Breast epithelium (tissue), 4 donors: ENCODE results near the gene PROK1. TPM values are rescaled to one million over a fixed set of nuclear protein-coding genes. Genes with fewer than 3 reads are reported as not detected.

Source experiments
- DNase-seq, 2 donors: peaks; one replicate each; pipeline ENCODE4 v3.0.0-alpha.2; 2019; ENCODE audit warnings: low spot score in 2 of 2
- H3K27ac ChIP-seq, 2 donors: fragments of 200-600 bp; sonication (generic) in 1 of 2; one replicate each; pipeline ENCODE4 v1.5.1; 2016 to 2019; ENCODE audit warnings: mild to moderate bottlenecking in 1 of 2
- H3K27me3 ChIP-seq, 2 donors: fragments of 200-600 bp; sonication (generic) in 1 of 2; one replicate each; pipeline versions ENCODE4 v1.5.1 to v1.6.0; 2017 to 2019; ENCODE audit warnings: control low read depth in 1 of 2, mild to moderate bottlenecking in 1 of 2
- H3K36me3 ChIP-seq: fragments of 200-600 bp; one replicate; pipeline ENCODE4 v1.5.1; 2019
- H3K4me1 ChIP-seq, 2 donors: fragments of 200-600 bp; sonication (generic); one replicate each; pipeline ENCODE4 v1.5.1; 2016 to 2019; ENCODE audit warnings: control low read depth in 1 of 2
- H3K4me3 ChIP-seq, 3 donors: fragments of 200-600 bp; sonication (generic); 1 replicate in 2 of 3; 2 replicates in 1 of 3; pipeline ENCODE4 v1.5.1; 2016 to 2019; ENCODE audit warnings: mild to moderate bottlenecking in 3 of 3, moderate library complexity in 2 of 3
- H3K9me3 ChIP-seq, 2 donors: fragments of 200-600 bp; sonication (generic) in 1 of 2; one replicate each; pipeline ENCODE4 v1.5.1; 2016 to 2019; ENCODE audit warnings: control low read depth in 1 of 2
- CTCF ChIP-seq, 3 donors: fragments of 450-650 bp; IDR thresholded peaks; one replicate each; pipeline ENCODE4 v1.5.1; 2016 to 2017; ENCODE audit warnings: antibody characterized with exemption in 3 of 3, mild to moderate bottlenecking in 3 of 3, moderate library complexity in 3 of 3
- POLR2A ChIP-seq: fragments of 450-650 bp; IDR thresholded peaks from one replicate; pipeline ENCODE4 v1.6.1; 2016; ENCODE audit warnings: antibody characterized with exemption, mild to moderate bottlenecking, moderate library complexity
- POLR2AphosphoS5 ChIP-seq, 3 donors: sonication (generic); formaldehyde crosslinking; IDR thresholded peaks; one replicate each; pipeline ENCODE4 v1.6.1; 2017; ENCODE audit warnings: antibody characterized with exemption in 3 of 3
- intact Hi-C: fragments of 100-400 bp; cut with DNase I; formaldehyde crosslinking; loops from one replicate; pipeline ENCODE4 v1.15.1; 2023; ENCODE audit warnings: low total_unique reads
- total RNA-seq, 3 donors: library from RNA; depleted of rRNA; stranded (reverse); fragments of >200 nt; gene quantifications; one replicate each; pipeline ENCODE4 v1.1.0, GENCODE V29; 2016

The PROK1 gene
- total RNA-seq, 3 donors from 2014 or later = 0.66 to 42.9 (median 0.73) TPM

GRCh38 chr1:110488867-110489266 is 37.9 kb downstream of the PROK1 start:
- Histone ChIP-seq H3K4me1 (no peaks in the 10 kb centered on the region), H3K27ac (no peak overlapping the region), H3K9me3 (no peaks in the 10 kb centered on the region), H3K4me3 (no peak overlapping the region), H3K36me3 (no peaks in the 10 kb centered on the region), H3K27me3 (peaks cover 0 to 8% of the 10 kb centered on the region in 2 donors)
- intact Hi-C loops = no loop called here
- no peak for DNase-seq
- no peak for TF ChIP-seq POLR2AphosphoS5 (IDR thresholded peaks at IDR 0.05)
- TF ChIP-seq POLR2A = no peak
- TF ChIP-seq CTCF (IDR thresholded peaks at IDR 0.05) = no peak

- Histone ChIP-seq H3K27me3 (peaks cover 0 to 5% of the 10 kb centered on the region in 2 donors), H3K9me3 (no peaks in the 10 kb centered on the region), H3K36me3 (no peaks in the 10 kb centered on the region), H3K27ac (no peak overlapping the region), H3K4me3 (no peak overlapping the region), H3K4me1 (no peaks in the 10 kb centered on the region)
- no peak for TF ChIP-seq POLR2A
- no peak for TF ChIP-seq POLR2AphosphoS5 (IDR thresholded peaks at IDR 0.05)
- no peak for TF ChIP-seq CTCF (IDR thresholded peaks at IDR 0.05)
- intact Hi-C loops = no loop called here
- no peak for DNase-seq
Observed at GRCh38 chr1:110489406-110489805, 38.5 kb downstream of the PROK1 start.

- H3K27ac ChIP-seq = no peak overlapping the region
- H3K9me3 ChIP-seq = no peaks in the 10 kb centered on the region
- no peak overlapping the region for H3K4me3 ChIP-seq
- no peaks in the 10 kb centered on the region for H3K4me1 ChIP-seq
- H3K36me3 ChIP-seq = no peaks in the 10 kb centered on the region
- peaks cover 0 to under 1% of the 10 kb centered on the region in 2 donors for H3K27me3 ChIP-seq
- intact Hi-C loops = no loop called here
- no peak for TF ChIP-seq POLR2AphosphoS5 (IDR thresholded peaks at IDR 0.05)
- DNase-seq = no peak
Observed at GRCh38 chr1:110489973-110490542, 39.1 kb downstream of the PROK1 start.

- no peak overlapping the region for H3K4me3 ChIP-seq
- H3K9me3 ChIP-seq = no peaks in the 10 kb centered on the region
- H3K36me3 ChIP-seq = no peaks in the 10 kb centered on the region
- TF ChIP-seq CTCF (IDR thresholded peaks at IDR 0.05) (no peak), POLR2AphosphoS5 (IDR thresholded peaks at IDR 0.05) (no peak), POLR2A (no peak)
- H3K27me3 ChIP-seq = no peaks in the 10 kb centered on the region
- no peak for DNase-seq
- H3K27ac ChIP-seq = no peak overlapping the region
- intact Hi-C loops = no loop called here
- no peaks in the 10 kb centered on the region for H3K4me1 ChIP-seq
Observed at GRCh38 chr1:110490791-110491451, 40.0 kb downstream of the PROK1 start.

GRCh38 chr1:110492573-110492972 is 41.6 kb downstream of the PROK1 start:
- no peak for TF ChIP-seq POLR2A
- TF ChIP-seq CTCF (IDR thresholded peaks at IDR 0.05) = no peak
- no peak for TF ChIP-seq POLR2AphosphoS5 (IDR thresholded peaks at IDR 0.05)
- intact Hi-C loops = no loop called here

More at GRCh38 chr1:110492573-110492972, 41.6 kb downstream of the PROK1 start:
- Histone ChIP-seq H3K27ac (no peak overlapping the region), H3K27me3 (no peaks in the 10 kb centered on the region), H3K9me3 (no peaks in the 10 kb centered on the region), H3K4me1 (no peaks in the 10 kb centered on the region), H3K4me3 (no peak overlapping the region), H3K36me3 (no peaks in the 10 kb centered on the region)
- DNase-seq = no peak
